Breast epithelium (tissue), 4 donors: ENCODE results near the gene HNRNPD. TPM values are rescaled to one million over a fixed set of nuclear protein-coding genes. Genes with fewer than 3 reads are reported as not detected.
"Not testable (repeated sequence)": the region's sequence is repeated elsewhere in the genome, so short reads cannot be mapped to it uniquely, and the experiment has no call there.

ENCODE experiments used
- DNase-seq, 2 donors: peaks; one replicate each; pipeline ENCODE4 v3.0.0-alpha.2; 2019; ENCODE audit warnings: low spot score in 2 of 2
- H3K27ac ChIP-seq, 2 donors: fragments of 200-600 bp; sonication (generic) in 1 of 2; one replicate each; pipeline ENCODE4 v1.5.1; 2016 to 2019; ENCODE audit warnings: mild to moderate bottlenecking in 1 of 2
- H3K27me3 ChIP-seq, 2 donors: fragments of 200-600 bp; sonication (generic) in 1 of 2; one replicate each; pipeline versions ENCODE4 v1.5.1 to v1.6.0; 2017 to 2019; ENCODE audit warnings: control low read depth in 1 of 2, mild to moderate bottlenecking in 1 of 2
- H3K36me3 ChIP-seq: fragments of 200-600 bp; one replicate; pipeline ENCODE4 v1.5.1; 2019
- H3K4me1 ChIP-seq, 2 donors: fragments of 200-600 bp; sonication (generic); one replicate each; pipeline ENCODE4 v1.5.1; 2016 to 2019; ENCODE audit warnings: control low read depth in 1 of 2
- H3K4me3 ChIP-seq, 3 donors: fragments of 200-600 bp; sonication (generic); 1 replicate in 2 of 3; 2 replicates in 1 of 3; pipeline ENCODE4 v1.5.1; 2016 to 2019; ENCODE audit warnings: mild to moderate bottlenecking in 3 of 3, moderate library complexity in 2 of 3
- H3K9me3 ChIP-seq, 2 donors: fragments of 200-600 bp; sonication (generic) in 1 of 2; one replicate each; pipeline ENCODE4 v1.5.1; 2016 to 2019; ENCODE audit warnings: control low read depth in 1 of 2
- CTCF ChIP-seq, 3 donors: fragments of 450-650 bp; IDR thresholded peaks; one replicate each; pipeline ENCODE4 v1.5.1; 2016 to 2017; ENCODE audit warnings: antibody characterized with exemption in 3 of 3, mild to moderate bottlenecking in 3 of 3, moderate library complexity in 3 of 3
- POLR2A ChIP-seq: fragments of 450-650 bp; IDR thresholded peaks from one replicate; pipeline ENCODE4 v1.6.1; 2016; ENCODE audit warnings: antibody characterized with exemption, mild to moderate bottlenecking, moderate library complexity
- POLR2AphosphoS5 ChIP-seq, 3 donors: sonication (generic); formaldehyde crosslinking; IDR thresholded peaks; one replicate each; pipeline ENCODE4 v1.6.1; 2017; ENCODE audit warnings: antibody characterized with exemption in 3 of 3
- intact Hi-C: fragments of 100-400 bp; cut with DNase I; formaldehyde crosslinking; loops from one replicate; pipeline ENCODE4 v1.15.1; 2023; ENCODE audit warnings: low total_unique reads
- total RNA-seq, 3 donors: library from RNA; depleted of rRNA; stranded (reverse); fragments of >200 nt; gene quantifications; one replicate each; pipeline ENCODE4 v1.1.0, GENCODE V29; 2016

HNRNPD gene
- total RNA-seq, 3 donors from 2014 or later, result 85.1 to 130 (median 122) TPM

- Histone ChIP-seq H3K9me3 (no peaks in the 10 kb centered on the region), H3K27me3 (no peaks in the 10 kb centered on the region), H3K4me1 (no peaks in the 10 kb centered on the region), H3K4me3 (no peak overlapping the region), H3K36me3 (no peaks in the 10 kb centered on the region), H3K27ac (no peak overlapping the region)
- intact Hi-C loops, result no loop called here
- DNase-seq, result no peak
- TF ChIP-seq POLR2AphosphoS5 (IDR thresholded peaks at IDR 0.05) (no peak), POLR2A (no peak), CTCF (IDR thresholded peaks at IDR 0.05) (no peak)
These were observed 20.9 kb downstream of the HNRNPD start for GRCh38 chr4:82352825-82353366.

- Histone ChIP-seq H3K9me3 (no peaks in the 10 kb centered on the region), H3K27me3 (no peaks in the 10 kb centered on the region), H3K27ac (no peak overlapping the region), H3K4me1 (no peaks in the 10 kb centered on the region), H3K4me3 (no peak overlapping the region), H3K36me3 (no peaks in the 10 kb centered on the region)
- intact Hi-C loops, result no loop called here
- no peak for TF ChIP-seq CTCF (IDR thresholded peaks at IDR 0.05)
- TF ChIP-seq POLR2A, result no peak
- TF ChIP-seq POLR2AphosphoS5 (IDR thresholded peaks at IDR 0.05), result no peak
- DNase-seq, result no peak
These were observed 21.5 kb downstream of the HNRNPD start for GRCh38 chr4:82352118-82352824.

GRCh38 chr4:82346126-82346525 is 27.7 kb downstream of the HNRNPD start:
- intact Hi-C loops, result no loop called here
- no peaks in the 10 kb centered on the region for H3K36me3 ChIP-seq
- no peak overlapping the region for H3K4me3 ChIP-seq
- no peak for DNase-seq
- H3K9me3 ChIP-seq, result no peaks in the 10 kb centered on the region
- H3K27ac ChIP-seq, result no peak overlapping the region
- H3K27me3 ChIP-seq, result no peaks in the 10 kb centered on the region
- H3K4me1 ChIP-seq, result no peaks in the 10 kb centered on the region
- TF ChIP-seq CTCF (IDR thresholded peaks at IDR 0.05) (no peak), POLR2A (no peak), POLR2AphosphoS5 (IDR thresholded peaks at IDR 0.05) (no peak)

GRCh38 chr4:82335043-82335442 is 38.7 kb downstream of the HNRNPD start:
- Histone ChIP-seq H3K4me1 (no peaks in the 10 kb centered on the region), H3K27me3 (no peaks in the 10 kb centered on the region), H3K36me3 (no peaks in the 10 kb centered on the region), H3K27ac (no peak overlapping the region), H3K4me3 (no peak overlapping the region), H3K9me3 (peaks cover 0 to 3% of the 10 kb centered on the region in 2 donors)
- DNase-seq, result no peak
- TF ChIP-seq CTCF (IDR thresholded peaks at IDR 0.05) (no peak), POLR2A (no peak), POLR2AphosphoS5 (IDR thresholded peaks at IDR 0.05) (no peak)
- intact Hi-C loops, result no loop called here

- H3K27ac ChIP-seq, H3K27me3 ChIP-seq, H3K4me1 ChIP-seq, intact Hi-C loops, H3K9me3 ChIP-seq, DNase-seq, H3K36me3 ChIP-seq, H3K4me3 ChIP-seq: not testable (repeated sequence)
These were observed 40.1 kb downstream of the HNRNPD start for GRCh38 chr4:82333641-82334040.
